HuH-7 (cell line): ENCODE results near the gene GNAZ.
A peak's percentile ranks its signal among the peaks of the same experiment; 100 is the strongest.
"Not testable (repeated sequence)": the region's sequence is repeated elsewhere in the genome, so short reads cannot be mapped to it uniquely, and the experiment has no call there.

Experiments used
- DNase-seq: peaks from one replicate; pipeline ENCODE4 v3.0.0; 2011; ENCODE audit warnings: low spot score

Gene GNAZ

DNA sequence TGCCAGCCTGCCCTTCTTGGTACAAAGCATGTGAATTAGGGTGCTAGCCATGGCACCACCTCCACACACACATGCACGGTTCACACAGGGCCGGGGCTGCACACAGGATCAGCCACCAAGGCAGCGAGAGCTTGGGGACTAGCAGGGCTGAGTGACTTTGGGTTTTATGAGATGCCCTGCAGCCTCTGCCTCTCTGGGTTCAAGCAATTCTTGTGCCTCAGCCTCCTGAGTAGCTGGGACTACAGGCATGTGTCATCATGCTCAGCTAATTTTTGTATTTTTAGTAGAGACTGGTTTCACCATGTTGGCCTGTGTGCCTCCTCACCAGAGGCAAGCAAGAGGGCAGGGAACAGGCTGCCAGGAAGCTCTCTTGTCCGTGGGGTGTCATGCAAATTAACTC is 66.7 kb downstream of the GNAZ start:
- DNase-seq: not testable (repeated sequence)

DNA sequence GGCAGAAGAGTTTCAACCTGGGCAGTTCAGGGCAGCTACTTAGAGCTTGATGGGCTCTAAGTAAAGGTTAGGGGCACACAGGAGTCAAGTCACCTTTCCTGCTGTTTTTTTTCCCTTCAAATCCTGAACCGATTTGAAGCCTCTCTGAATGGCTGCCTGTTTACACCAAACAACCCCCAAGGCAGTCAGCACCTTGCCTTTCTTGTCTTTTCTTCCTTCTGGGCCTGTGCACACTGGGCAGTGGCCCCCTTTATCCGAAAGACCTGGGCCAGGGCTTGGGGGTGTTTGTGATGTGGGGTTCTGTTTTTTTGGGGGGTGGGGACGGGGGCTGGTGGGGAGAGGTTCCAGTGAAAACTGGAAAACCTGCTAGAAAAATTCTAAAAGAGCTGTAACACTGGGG is 67.1 kb downstream of the GNAZ start:
- DNase-seq: no peak

DNA sequence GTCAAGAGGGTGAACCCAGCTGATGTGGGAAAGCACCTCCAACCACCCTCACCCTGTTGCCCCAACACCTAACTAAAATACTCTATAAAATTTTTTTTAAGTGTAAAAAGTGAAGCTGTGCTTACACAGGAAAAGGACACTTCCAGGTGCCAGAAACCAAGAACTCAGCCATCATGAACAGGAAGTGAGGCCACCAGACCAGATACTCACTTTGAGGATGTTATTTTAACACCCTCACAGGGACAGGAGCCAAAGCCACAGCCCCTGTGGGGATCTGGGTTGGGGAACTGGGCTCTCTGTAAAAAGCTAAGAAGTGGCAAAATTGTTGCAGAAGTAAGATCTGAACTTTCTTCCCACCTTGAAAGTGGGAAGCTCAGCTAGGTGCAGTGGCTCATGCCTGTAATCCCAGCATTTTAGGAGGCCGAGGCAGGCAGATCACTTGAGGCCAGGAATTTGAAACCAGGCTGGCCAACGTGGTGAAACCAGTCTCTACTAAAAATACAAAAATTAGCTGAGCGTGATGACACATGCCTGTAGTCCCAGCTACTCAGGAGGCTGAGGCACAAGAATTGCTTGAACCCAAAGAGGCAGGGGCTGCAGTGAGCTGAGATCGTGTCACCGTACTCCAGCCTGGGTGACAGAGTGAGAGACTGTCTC is 67.7 kb downstream of the GNAZ start:
- DNase-seq: no peak

DNA sequence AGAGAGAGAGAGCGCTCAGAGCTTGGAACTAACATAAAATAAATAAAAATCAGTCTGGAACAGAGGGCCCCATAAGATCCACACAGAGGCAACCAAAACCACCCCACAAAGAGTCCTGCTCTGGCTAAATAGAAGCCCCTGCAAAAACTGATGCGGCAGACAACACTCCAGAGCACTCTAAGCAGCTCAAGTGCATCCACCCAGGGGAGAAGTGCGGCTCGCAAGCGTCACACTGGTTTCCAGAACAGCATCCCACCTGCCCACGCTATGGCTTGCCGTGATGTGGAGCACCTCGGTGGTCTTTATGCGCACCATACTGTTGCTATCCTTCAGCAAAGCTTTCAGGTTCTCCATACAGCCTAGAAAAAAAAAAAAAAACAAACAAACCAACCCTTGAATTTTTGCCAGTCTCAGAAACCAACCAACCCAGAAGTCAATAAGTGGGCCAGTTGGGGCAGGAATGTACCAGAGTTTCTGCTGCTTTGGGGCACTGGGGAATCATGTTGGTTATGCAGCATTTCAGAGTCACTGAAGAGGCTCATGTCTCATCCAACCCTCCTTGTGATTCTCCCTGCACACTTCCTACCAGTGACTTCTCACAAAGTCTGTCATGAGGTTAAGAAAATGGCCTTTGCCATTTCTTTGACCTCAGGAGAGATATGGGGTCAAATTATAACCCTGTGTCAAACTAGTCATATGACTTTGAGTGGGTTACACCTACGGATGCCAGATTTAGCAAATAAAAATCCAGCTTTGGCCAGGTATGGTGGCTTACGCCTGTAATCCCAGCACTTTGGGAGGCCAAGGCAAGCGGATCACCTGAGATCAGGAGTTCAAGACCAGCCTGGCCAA is 68.5 kb downstream of the GNAZ start:
- no peak for DNase-seq

DNA sequence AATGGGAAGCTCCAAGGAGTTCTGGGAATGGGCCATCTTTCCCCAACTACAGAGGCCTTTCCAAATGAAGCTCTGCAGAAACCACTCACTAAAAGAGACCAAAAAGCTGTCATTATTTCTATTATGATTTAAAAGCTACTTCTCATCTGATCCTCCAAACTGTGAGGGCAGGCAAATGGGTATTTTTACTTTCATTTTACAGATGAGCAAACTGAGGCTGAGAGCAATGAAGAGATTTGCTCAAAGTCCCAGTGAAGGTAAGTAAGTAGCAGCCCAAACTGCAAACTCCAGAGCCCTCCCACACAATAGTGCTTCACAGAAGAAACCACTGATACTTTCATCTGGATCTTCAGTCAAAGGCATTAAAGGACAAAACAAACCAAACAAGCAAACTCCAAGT is 70.1 kb downstream of the GNAZ start:
- DNase-seq: no peak

DNA sequence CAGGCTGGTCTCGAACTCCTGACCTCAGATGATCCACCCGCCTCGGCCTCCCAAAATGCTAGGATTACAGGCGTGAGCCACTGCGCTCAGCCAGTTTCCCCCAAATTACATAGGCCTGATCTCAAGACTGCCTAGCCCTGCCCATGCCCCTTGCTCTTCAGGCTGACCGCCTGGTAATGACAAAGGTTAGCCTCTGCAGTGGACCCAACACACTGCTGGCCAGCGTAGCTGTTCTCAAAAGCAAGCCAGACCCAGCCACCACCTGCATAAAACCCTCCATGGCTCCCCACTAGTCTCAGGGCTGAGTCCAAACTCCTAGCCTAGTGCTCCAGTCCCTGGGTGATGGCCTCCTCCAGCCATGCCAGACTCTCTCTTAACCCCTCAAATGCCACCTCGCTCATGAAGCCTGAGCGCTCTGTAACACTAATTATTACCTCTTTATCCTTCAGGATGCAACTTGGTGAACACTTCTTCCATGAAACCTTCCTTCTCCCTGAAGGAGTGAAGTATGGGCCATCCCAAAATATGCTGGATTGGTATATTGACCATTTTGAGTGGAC is 72.3 kb downstream of the GNAZ start:
- no peak for DNase-seq

DNA sequence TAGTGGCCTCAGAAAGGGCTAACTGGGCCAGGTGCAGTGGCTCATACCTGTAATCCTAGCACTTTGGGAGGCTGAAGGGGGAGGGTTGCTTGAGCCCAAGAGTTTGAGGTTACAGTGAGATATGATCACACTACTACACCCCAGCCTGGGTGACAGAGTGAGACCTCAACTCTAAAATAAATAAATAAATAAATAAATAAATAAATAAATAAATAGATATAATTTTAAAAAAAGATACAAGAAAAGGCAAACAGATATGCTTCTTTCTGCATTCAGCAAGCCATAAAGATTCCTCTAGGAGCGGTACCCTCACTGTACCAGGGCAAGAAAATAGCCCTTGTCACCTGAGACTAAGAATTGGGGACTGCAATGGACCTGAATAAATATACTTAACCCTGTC is 72.8 kb downstream of the GNAZ start:
- DNase-seq: no peak

DNA sequence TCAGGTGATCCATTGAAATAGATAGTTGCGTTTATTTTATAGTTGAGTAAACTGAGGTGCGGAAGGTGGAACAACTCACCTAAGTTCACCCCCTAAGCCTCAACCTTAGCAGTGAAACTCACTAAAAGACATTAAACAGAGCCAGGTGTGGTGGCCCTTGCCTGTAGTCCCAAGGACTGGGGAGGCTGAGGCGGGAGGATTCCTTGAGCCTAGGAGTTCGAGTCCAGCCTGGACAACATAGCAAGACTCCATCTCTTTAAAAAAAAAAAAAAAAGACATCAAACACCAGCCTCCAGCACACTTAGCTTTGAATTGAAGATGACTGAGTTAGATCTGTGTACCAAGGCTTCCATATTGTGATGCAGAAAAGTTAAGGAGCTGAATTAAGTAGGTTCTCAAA is 74.1 kb downstream of the GNAZ start:
- no peak for DNase-seq

DNA sequence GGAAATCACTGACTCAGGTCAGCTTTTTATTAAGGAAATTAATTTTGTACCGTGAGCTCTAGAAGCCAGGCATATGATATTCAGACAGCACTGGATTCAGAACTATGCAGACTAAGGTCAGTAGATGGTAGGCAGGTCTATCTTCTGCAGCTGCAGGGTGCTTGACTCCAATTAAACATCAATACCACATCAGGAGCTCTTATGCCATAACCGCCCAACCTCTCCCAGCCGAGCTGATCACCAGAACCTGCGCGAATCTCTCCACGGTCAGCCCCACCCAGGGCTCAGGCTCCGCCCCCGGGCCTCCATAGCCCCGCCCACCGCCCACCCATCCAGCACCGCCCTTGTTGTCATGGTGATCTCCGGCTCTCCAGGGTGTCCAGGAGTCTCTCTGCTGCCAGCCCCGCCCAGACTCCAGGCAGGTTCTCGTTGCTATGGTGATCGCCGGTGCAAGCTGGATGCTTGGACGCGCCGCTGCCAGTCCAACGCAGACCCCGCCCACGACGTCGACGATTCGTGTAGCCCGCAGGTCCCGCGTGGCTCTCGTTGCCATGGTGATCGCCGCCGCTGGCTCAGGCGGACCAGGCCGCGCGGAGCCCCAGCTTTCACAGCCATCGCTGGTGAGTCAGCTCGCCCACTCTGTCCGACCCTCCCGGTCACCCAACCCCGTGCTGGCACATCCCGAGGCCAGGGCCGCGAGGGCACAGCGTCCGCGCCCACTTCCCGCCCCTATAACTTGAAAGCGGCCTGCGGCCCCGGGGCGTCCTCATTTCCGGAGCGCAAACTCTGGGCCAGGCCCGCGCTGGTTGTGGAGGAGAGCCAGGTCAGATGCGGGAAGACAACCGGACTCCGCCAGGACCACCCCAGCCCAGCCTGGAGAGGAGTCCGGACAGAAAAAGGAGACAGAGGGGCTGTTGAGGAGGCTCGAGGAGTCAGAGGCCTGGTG is 74.9 kb downstream of the GNAZ start, which contains the start of gene RAB36:
TSS of gene RAB36 (plus strand) at position 546 of the 946 bp plus-strand sequence. CDS start 1,140 bp downstream, outside the sequence.
- peak; percentile 57 for DNase-seq

DNA sequence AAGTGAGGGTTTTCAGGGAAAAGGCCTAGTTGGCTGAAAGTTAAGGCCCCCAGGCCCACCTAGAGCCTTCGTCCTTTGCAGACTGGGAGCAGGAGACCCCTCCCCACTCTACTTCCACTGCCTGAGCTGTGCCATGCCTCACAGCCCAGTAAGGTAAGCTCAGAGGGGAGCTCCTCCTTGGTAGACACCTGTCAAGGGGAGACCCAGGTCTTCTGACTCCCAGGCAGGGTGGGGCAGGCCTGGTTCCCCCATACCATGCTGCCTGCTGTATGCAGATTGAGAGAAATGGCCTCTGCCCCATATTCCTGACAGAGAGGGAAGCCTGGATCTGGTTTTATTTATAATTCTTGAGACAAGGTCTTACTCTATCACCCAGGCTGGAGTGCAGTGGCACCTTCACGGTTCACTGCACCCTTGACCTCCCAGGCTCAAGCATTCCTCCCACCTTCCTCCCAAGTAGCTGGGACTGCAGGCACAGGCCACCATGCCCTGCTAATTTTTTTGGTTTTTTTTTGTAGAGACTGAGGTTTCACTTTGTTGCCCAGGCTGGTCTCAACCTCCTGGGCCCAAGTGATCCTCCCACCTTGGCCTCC is 75.7 kb downstream of the GNAZ start:
- no peak for DNase-seq

DNA sequence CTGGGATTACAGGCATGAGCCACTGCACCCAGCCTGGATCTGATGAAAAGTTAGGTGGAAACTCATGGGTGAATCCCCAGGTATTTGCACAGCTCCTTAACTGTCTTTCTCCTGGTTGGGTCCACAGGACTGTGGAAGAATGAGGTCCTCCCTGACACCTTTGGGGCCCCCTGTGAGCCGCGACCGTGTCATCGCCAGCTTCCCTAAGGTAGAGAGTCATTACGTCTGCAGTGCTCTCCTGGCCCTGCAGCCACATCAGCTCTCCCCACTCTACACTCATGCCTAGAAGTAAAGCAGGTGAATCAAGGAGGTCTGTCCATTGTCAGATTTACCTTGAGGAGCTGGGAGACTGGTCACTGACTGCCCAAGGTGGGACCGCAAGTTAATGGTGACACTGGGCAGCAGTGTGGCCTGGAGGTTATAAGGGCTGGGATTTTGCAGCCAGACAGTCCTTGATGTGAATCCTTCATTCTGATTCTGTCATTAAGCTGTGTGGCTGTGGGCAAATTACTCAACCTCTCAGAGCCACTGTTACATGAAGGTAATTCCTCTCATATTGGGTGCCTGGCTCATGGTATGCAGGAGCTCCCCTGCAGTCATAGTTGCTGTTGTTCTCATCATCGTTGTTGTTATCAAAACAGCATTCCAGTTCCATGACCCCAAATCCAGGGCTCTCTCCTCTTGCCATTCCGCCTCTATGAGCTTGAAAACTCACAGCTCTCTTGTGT is 76.3 kb downstream of the GNAZ start:
- DNase-seq: no peak

DNA sequence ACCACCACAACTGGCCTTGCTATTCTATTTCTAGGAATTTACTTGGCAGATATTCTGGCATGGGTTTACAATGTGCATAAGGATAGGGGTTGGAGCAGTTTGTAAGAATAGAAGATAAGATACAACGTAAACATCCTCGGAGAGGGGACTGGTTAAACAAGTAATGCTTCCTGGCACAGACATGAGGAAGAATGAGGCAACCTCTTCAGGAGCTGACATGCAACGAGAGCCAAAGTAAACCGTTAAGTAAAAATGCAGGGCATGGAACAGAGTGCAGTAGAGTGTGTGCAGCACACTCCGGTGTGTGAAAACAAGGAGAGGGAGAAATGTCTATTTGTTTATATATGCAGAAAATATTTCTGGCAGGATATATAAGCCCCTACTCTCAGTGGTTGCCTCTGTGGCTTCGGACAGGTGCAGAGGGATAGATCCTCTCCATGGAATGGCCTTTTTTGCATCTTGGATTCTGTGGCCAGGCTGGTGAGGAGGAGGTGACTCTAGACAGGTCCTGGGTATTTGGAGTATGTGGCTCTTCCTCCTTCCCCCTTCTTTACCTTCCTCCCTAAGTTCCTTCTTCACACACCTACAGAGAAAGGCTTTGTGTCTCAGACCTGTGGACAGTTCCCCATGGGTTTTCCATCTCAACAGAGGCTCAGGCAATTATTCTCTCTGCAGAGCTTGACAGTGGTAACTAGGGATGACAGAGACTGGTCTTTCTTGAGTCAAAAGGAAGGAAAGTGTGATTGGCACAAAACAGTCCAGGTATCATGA is 77.5 kb downstream of the GNAZ start:
- DNase-seq: no peak

DNA sequence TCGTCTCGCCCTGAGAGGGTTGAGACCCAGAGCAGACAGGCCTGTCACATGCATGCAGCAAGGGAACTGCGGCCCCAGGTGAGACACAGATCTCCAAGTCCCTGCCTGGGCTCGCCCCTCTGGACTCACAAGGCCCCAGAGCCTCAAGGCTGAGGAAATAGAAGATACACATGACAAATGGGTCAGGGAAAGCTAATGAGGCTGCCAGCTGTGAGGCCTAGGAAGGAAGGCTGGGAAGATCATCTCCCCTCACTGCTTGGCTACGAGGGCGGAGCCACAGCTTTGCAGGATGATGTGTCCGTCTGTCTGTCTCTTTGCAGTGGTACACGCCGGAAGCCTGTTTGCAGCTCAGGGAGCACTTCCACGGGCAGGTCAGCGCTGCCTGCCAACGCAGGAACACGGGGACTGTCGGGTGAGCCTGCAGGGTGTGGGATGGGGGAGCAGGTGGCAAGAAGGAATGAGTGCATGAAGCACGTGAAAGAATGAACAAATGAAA is 79.5 kb downstream of the GNAZ start:
- no peak for DNase-seq

DNA sequence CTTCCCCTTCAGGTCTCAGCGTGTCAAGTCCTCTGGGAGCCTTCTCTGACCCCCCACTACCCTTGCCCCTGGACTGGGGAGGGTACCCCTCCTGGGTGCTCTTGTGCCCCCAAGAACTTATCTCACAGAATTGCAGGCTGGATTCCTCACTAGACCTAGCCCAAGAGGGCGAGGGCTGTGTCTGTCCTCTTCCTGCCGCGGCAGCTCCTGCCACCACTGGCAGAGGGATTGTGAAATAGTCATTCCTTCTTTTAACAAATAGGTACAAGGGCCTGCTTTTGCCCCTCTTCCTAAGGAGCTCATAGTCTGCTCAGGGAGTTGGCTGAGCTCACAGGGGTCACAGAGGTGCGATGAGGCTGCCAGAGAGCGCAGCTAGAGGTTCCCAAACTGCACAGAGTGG is 80.4 kb downstream of the GNAZ start:
- no peak for DNase-seq

DNA sequence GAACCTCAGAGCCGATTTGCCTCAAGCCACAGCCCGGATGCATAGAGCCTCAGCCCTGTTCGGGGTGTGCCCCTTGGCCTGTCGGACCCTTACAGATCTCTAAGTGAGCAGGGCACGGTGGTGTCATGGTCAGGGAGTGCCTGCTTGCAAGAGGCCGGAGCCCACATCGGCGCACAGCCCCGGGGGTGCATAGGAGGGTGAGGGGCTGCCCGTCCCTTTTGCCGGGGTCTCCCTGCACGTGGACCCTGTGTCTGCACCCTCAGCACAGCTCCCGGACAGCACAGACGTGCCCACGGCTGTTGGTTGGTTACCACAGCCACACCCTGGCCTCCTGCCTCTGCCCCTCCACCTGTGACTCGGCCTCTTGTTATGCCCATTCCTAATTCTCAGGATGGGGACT is 81.5 kb downstream of the GNAZ start:
- DNase-seq: no peak

DNA sequence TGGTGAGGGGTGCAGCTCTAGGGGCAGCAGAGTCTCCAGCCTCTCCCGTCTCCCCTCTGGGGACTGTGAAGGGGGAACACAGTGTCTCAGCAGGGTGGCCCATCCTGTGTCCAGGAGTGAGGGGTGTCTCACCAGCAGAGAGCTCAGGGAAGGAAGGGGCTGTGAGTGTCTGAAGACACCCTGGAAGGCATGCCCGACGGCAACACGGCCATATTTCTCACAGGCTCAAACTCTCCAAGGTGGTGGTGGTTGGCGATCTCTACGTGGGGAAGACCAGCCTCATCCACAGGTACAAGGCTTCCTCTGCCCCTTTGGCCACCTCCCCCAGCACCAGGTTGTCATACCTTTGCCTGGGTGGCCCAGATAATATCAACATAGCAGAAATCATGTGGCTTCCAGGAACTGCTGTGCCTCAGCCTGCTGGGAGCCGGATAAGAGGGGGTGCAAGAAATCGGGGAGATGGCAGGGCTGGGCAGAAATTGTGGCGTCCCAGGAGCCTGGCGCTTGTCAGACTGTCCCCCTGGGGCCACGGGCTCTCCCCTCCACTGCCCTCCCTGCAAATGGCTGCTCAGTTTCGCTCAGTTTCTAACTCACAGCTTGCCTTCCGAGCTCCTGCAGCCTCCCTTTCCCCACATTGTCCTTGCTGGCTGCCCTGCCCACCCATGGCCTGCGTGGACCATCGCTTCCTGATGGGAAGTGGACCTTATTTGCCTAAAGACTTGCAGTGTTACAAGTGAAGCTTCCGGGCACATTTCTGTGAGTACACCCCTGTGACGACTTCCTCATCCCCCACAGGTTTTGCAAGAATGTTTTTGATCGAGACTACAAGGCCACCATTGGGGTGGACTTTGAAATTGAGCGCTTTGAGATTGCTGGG is 82.2 kb downstream of the GNAZ start:
- no peak for DNase-seq

DNA sequence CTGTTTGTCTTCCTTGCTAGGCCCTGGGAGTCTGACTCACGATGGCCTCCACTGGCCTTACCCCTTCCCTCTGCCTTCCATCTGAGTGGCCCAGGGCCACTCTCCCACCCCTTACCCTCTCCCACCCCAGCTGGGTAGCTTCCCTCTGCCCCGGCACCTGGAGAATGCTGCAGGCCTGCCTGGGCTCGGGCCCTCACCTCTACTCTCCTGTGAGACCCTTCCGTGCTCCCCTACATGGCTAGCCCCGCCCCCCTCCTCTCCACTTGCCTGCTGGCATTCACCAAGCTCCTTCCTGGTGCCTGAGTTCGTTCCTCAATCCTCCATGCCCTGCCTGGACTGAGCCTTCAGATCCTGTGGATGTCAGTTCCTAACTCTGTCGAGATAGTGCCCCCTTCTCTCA is 83.7 kb downstream of the GNAZ start:
- no peak for DNase-seq

DNA sequence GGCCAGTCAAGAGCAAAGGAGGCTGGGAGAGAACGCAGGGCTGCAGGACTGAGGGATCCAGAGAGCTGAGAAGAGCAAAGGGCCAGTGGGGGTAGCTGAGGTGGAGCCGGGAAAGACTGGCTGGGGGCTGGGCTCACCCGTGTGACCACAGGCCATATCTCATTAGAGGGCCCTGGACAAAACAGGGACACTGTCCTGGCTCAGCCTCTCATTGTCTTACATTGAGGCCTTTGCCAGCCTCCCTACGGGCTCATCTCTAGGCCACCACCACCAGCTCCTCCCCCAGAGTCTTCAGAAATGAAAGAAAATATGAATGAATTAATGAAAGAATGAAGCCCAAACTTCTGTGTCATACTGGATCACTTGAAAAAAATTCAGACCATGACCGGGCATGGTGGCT is 84.1 kb downstream of the GNAZ start:
- DNase-seq: no peak

DNA sequence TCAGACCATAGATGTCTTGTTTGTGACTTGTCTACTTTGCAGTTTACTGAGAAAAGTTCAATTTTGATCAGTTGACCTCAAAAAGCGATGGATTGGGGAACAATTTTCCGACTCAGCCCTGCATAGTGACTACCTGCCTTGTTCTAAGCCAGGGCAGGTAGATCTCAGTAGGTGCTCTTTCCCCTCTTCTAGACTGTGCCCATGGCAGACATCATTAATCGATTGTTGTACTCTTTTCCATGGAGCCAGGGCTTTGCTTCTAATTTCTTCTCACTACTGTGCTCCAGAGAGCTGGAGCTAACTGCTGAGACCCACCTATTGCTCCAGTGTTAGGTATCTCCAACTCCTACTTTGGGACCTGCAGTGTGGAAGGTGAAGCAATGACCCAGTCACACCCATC is 84.8 kb downstream of the GNAZ start:
- DNase-seq: no peak
